Endometrium (tissue), 2 donors: ENCODE data around the gene SCNN1B.
"Not testable (repeated sequence)": the region's sequence is repeated elsewhere in the genome, so short reads cannot be mapped to it uniquely, and the experiment has no call there.

Experiments used
- FAIRE-seq: peaks from 2 replicates; lab custom pipeline; 2012; peaks lifted over from hg19 to GRCh38; lab: Jason Lieb, UNC
- donor health status: control.
- donor health status: control.

SCNN1B gene

GRCh38 chr16:23302045-23302956 is at the start of gene SCNN1B:
Gene SCNN1B, plus strand, starts transcription at chr16:23302302. Its CDS starts 46,298 bp downstream, at chr16:23348600.
- FAIRE-seq, result no peak

GRCh38 chr16:23252310-23252709 is 49.8 kb upstream of the SCNN1B start:
- no peak for FAIRE-seq

- FAIRE-seq, result not testable (repeated sequence)
Measured at GRCh38 chr16:23253650-23254049, 48.5 kb upstream of the SCNN1B start.

GRCh38 chr16:23254338-23254737 is 47.8 kb upstream of the SCNN1B start:
- no peak for FAIRE-seq

GRCh38 chr16:23255000-23255399 is 47.1 kb upstream of the SCNN1B start:
- FAIRE-seq, result no peak

GRCh38 chr16:23256440-23256839 is 45.7 kb upstream of the SCNN1B start:
- no peak for FAIRE-seq

GRCh38 chr16:23257682-23258081 is 44.4 kb upstream of the SCNN1B start:
- FAIRE-seq, result no peak

GRCh38 chr16:23258919-23259237 is 43.2 kb upstream of the SCNN1B start:
- no peak for FAIRE-seq

- no peak for FAIRE-seq
Measured at GRCh38 chr16:23267647-23268046, 34.5 kb upstream of the SCNN1B start.

- FAIRE-seq, result no peak
Measured at GRCh38 chr16:23268561-23268960, 33.5 kb upstream of the SCNN1B start.

- FAIRE-seq, result no peak
Measured at GRCh38 chr16:23269248-23269953, 32.7 kb upstream of the SCNN1B start.

GRCh38 chr16:23270654-23271053 is 31.4 kb upstream of the SCNN1B start:
- no peak for FAIRE-seq

- FAIRE-seq, result no peak
Measured at GRCh38 chr16:23274968-23275367, 27.1 kb upstream of the SCNN1B start.

- no peak for FAIRE-seq
Measured at GRCh38 chr16:23276821-23277220, 25.3 kb upstream of the SCNN1B start.

GRCh38 chr16:23278031-23278430 is 24.1 kb upstream of the SCNN1B start:
- FAIRE-seq, result no peak

GRCh38 chr16:23279721-23280153 is 22.4 kb upstream of the SCNN1B start:
- no peak for FAIRE-seq

- no peak for FAIRE-seq
Measured at GRCh38 chr16:23280483-23280967, 21.6 kb upstream of the SCNN1B start.

GRCh38 chr16:23282568-23282967 is 19.5 kb upstream of the SCNN1B start:
- FAIRE-seq, result no peak

GRCh38 chr16:23283571-23283970 is 18.5 kb upstream of the SCNN1B start:
- no peak for FAIRE-seq

GRCh38 chr16:23284584-23284983 is 17.5 kb upstream of the SCNN1B start:
- no peak for FAIRE-seq

GRCh38 chr16:23286131-23286532 is 16.0 kb upstream of the SCNN1B start:
- no peak for FAIRE-seq

- no peak for FAIRE-seq
Measured at GRCh38 chr16:23288209-23288608, 13.9 kb upstream of the SCNN1B start.
